Lower lobe of right lung (tissue), 2 donors: ENCODE measurements around the gene CLEC2L. TPM values are rescaled to one million over a fixed set of nuclear protein-coding genes. Genes with fewer than 3 reads are reported as not detected.

ENCODE experiments used
- ATAC-seq, 2 donors: fragments of 200-7000 bp; cut with Tn5 transposase; one replicate each; pipeline ENCODE4 v1.9.1; 2020 to 2022; ENCODE audit warnings: mild to moderate bottlenecking in 2 of 2, moderate library complexity in 2 of 2
- DNase-seq: peaks from one replicate; pipeline ENCODE4 v3.0.0-alpha.2; 2020
- H3K27ac ChIP-seq: fragments of 200-600 bp; one replicate; pipeline ENCODE4 v1.8.0; 2022
- H3K27me3 ChIP-seq: fragments of 200-600 bp; one replicate; pipeline ENCODE4 v1.8.0; 2022; ENCODE audit warnings: low read depth
- H3K36me3 ChIP-seq: fragments of 200-600 bp; one replicate; pipeline ENCODE4 v1.8.0; 2022; ENCODE audit warnings: mild to moderate bottlenecking
- H3K4me1 ChIP-seq: fragments of 200-600 bp; one replicate; pipeline ENCODE4 v1.8.0; 2022
- H3K4me3 ChIP-seq: fragments of 200-600 bp; one replicate; pipeline ENCODE4 v1.8.0; 2022; ENCODE audit warnings: mild to moderate bottlenecking
- H3K9me3 ChIP-seq: fragments of 200-600 bp; one replicate; pipeline ENCODE4 v1.8.0; 2022
- intact Hi-C: fragments of 100-400 bp; cut with DNase I; formaldehyde crosslinking; loops from one replicate; pipeline ENCODE4 v1.11.0; 2022
- total RNA-seq: library from RNA; stranded (reverse); fragmentation: NEBNext Ultra II Directional; extraction: Animal tissue kit (Norgen Biotek cat#: 25700); gene quantifications from one replicate; pipeline ENCODE4 v1.2.1, GENCODE V29; 2021
- TF ChIP-seq, protein P1 (sequence below): fragments of 200-600 bp; IDR thresholded peaks from one replicate; pipeline ENCODE4 v1.8.0; 2022; ENCODE audit warnings: antibody characterized with exemption, mild to moderate bottlenecking
- donor health status: DM: no; HTN: yes; CAD: no; lungs with severe emphysema.

CLEC2L gene
- total RNA-seq, 1 donor from 2014 or later = not detected

DNA sequence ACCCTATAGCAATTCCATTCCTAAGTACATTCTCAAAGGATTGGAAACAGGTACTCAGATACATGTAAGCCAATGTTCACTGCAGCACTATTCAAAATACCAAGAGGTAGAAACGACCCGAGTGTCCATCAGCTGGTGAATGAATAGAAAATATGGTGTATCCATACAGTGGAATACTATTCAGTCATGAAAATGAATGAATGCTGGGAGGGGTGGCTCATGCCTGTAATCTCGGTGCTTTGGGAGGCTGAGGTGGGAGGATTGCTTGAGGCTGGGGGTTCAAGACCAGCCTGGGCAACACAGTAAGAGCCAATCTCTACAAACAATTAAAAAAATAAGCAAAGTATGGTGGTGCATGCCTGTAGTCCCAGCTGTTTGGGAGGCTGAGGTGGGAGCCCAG, 62.8 kb downstream of the CLEC2L start:
- Histone ChIP-seq H3K27me3 (no peaks in the 10 kb centered on the region), H3K9me3 (no peaks in the 10 kb centered on the region), H3K4me1 (peaks cover 5% of the 10 kb centered on the region), H3K27ac (no peak overlapping the region), H3K4me3 (no peak overlapping the region), H3K36me3 (peaks cover 96% of the 10 kb centered on the region)
- DNase-seq (no peak), ATAC-seq (no peak)
- TF ChIP-seq, protein P1, sequence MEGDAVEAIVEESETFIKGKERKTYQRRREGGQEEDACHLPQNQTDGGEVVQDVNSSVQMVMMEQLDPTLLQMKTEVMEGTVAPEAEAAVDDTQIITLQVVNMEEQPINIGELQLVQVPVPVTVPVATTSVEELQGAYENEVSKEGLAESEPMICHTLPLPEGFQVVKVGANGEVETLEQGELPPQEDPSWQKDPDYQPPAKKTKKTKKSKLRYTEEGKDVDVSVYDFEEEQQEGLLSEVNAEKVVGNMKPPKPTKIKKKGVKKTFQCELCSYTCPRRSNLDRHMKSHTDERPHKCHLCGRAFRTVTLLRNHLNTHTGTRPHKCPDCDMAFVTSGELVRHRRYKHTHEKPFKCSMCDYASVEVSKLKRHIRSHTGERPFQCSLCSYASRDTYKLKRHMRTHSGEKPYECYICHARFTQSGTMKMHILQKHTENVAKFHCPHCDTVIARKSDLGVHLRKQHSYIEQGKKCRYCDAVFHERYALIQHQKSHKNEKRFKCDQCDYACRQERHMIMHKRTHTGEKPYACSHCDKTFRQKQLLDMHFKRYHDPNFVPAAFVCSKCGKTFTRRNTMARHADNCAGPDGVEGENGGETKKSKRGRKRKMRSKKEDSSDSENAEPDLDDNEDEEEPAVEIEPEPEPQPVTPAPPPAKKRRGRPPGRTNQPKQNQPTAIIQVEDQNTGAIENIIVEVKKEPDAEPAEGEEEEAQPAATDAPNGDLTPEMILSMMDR = no peak
- intact Hi-C loops = no loop called here

- ATAC-seq (no peak), DNase-seq (no peak)
- TF ChIP-seq, protein P1 = no peak
- H3K4me3 ChIP-seq = no peak overlapping the region
- H3K36me3 ChIP-seq = peaks cover 96% of the 10 kb centered on the region
- H3K9me3 ChIP-seq = no peaks in the 10 kb centered on the region
- intact Hi-C loops = no loop called here
- peaks cover 5% of the 10 kb centered on the region for H3K4me1 ChIP-seq
- H3K27ac ChIP-seq = no peak overlapping the region
- H3K27me3 ChIP-seq = no peaks in the 10 kb centered on the region
These were observed 64.0 kb downstream of the CLEC2L start for GRCh38 chr7:139587535-139587934.

DNA sequence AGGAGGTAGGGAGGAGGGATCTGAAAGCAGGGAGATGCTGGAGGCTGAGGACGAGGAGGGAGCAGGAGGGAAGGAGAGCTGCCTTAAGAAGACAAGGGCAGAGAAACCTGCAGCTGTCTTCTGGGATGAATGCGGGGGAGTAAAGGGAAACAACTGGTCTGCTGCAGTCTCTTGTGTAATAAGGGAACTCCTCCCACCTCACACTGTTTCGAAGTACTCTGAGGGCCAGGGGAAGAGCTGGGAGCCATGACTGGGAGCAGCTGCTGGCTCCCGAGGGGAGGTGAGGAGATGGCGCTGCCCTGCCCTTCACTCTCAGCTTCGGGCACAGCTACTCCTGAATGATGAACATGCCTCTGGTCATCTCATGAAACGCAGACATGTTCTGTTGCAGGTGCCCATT, 65.1 kb downstream of the CLEC2L start:
- TF ChIP-seq, protein P1 = no peak
- no peaks in the 10 kb centered on the region for H3K27me3 ChIP-seq
- no peak for DNase-seq
- H3K27ac ChIP-seq = no peak overlapping the region
- H3K9me3 ChIP-seq = no peaks in the 10 kb centered on the region
- peak; percentile 71 to 76 for ATAC-seq
- peaks cover 96% of the 10 kb centered on the region for H3K36me3 ChIP-seq
- intact Hi-C loops = no loop called here
- H3K4me1 ChIP-seq = peaks cover 5% of the 10 kb centered on the region
- H3K4me3 ChIP-seq = no peak overlapping the region

DNA sequence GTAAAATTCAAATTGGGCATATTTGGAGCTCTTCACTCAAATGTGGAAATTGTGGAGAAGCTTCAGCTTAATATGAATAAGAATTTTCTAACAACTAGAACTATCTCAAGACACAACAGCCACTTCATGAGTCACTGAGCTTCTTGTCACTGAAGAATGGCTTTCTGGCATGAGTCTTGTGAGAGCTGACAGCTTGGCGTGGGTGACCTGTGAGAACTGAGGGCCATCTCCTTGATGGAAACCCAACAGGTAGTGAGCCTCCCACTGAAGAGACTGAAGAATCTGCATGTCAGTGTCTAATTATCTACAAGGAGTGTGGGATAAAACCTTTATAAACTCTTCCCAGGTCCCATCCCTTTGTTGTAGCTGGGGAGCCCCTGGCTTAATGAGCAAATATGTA, 66.0 kb downstream of the CLEC2L start:
- peaks cover 96% of the 10 kb centered on the region for H3K36me3 ChIP-seq
- DNase-seq = no peak

GRCh38 chr7:139591550-139592195, 68.2 kb downstream of the CLEC2L start:
- intact Hi-C loops = no loop called here
- Histone ChIP-seq H3K27ac (no peak overlapping the region), H3K9me3 (no peaks in the 10 kb centered on the region), H3K27me3 (no peaks in the 10 kb centered on the region), H3K36me3 (peaks cover 96% of the 10 kb centered on the region), H3K4me3 (no peak overlapping the region), H3K4me1 (peaks cover 5% of the 10 kb centered on the region)
- ATAC-seq (no peak), DNase-seq (no peak)
- TF ChIP-seq, protein P1 = no peak

More for the DNA sequence above, 66.0 kb downstream of the CLEC2L start:
- no peak for ATAC-seq
- Histone ChIP-seq H3K27ac (no peak overlapping the region), H3K4me1 (peaks cover 5% of the 10 kb centered on the region), H3K9me3 (no peaks in the 10 kb centered on the region), H3K4me3 (no peak overlapping the region), H3K27me3 (no peaks in the 10 kb centered on the region)
- intact Hi-C loops = no loop called here
- TF ChIP-seq, protein P1 = no peak
